A549 (cell line): ENCODE measurements around the gene CHMP3. TPM values are rescaled to one million over a fixed set of nuclear protein-coding genes. Genes with fewer than 3 reads are reported as not detected.

Source experiments
- ATAC-seq, 2 experiments: fragments of 200-7000 bp in 1 of 2; fragments of >200 bp in 1 of 2; cut with Nextera tagmentation in 1 of 2; cut with Tn5 transposase in 1 of 2; 3 replicates each; pipeline versions ENCODE4 v1.8.0 to v1.9.1; 2018 to 2020; ENCODE audit warnings: mild to moderate bottlenecking in 1 of 2, moderate library complexity in 1 of 2
- CTCF ChIA-PET: fragments of 300-600 bp; sonication (Branson Sonifier 250); formaldehyde crosslinking; extraction: SDS; loops from one replicate; lab custom pipeline; 2021; ENCODE audit warnings: antibody characterized with exemption, inconsistent platforms; lab: Yijun Ruan, JAX
- POLR2A ChIA-PET: fragments of 350-600 bp; formaldehyde crosslinking; extraction: SDS; loops from one replicate; lab custom pipeline; 2021; ENCODE audit warnings: antibody characterized with exemption, inconsistent platforms; lab: Yijun Ruan, JAX
- DNase-seq, 2 experiments: peaks; one replicate each; pipeline versions ENCODE4 v3.0.0 to v3.0.0-alpha.2; 2011 to 2016; ENCODE audit warnings: low read depth in 1 of 2, low spot score in 1 of 2
- FAIRE-seq: peaks from 2 replicates; lab custom pipeline; 2011; peaks lifted over from hg19 to GRCh38; lab: Jason Lieb, UNC
- H3K27ac ChIP-seq, 2 experiments: fragments of >200 bp; sonication (Bioruptor Twin); formaldehyde crosslinking; 3 replicates each; pipeline ENCODE4 v1.5.1; 2016 to 2017
- H3K4me1 ChIP-seq: fragments of >200 bp; sonication (Bioruptor Twin); formaldehyde crosslinking; 3 replicates; pipeline ENCODE4 v1.6.1; 2016
- H3K4me2 ChIP-seq: fragments of >200 bp; sonication (Bioruptor Twin); formaldehyde crosslinking; 3 replicates; pipeline ENCODE4 v1.6.1; 2016
- H3K4me3 ChIP-seq: fragments of >200 bp; sonication (Bioruptor Twin); formaldehyde crosslinking; 3 replicates; pipeline ENCODE4 v1.5.1; 2016
- H3K9me3 ChIP-seq: fragments of >200 bp; sonication (Bioruptor Twin); formaldehyde crosslinking; 3 replicates; pipeline ENCODE4 v1.6.1; 2016
- BCL3 ChIP-seq: fragments of >200 bp; sonication (Bioruptor Twin); formaldehyde crosslinking; IDR thresholded peaks from 3 replicates; pipeline ENCODE4 v1.6.1; 2016
- CBX2 ChIP-seq: fragments of 200-600 bp; sonication (generic); IDR thresholded peaks from 2 replicates; pipeline ENCODE4 v1.6.1; 2016; ENCODE audit warnings: low read depth, mild to moderate bottlenecking, borderline replicate concordance
- CHD2 ChIP-seq: fragments of 150-350 bp; IDR thresholded peaks from 2 replicates; pipeline ENCODE4 v1.6.1; 2014; ENCODE audit warnings: low read length; ENCODE audit not compliant: partially characterized antibody
- EHMT2 ChIP-seq: fragments of 200-600 bp; sonication (generic); IDR thresholded peaks from 2 replicates; pipeline ENCODE4 v1.6.1; 2016; ENCODE audit warnings: antibody characterized with exemption, low read depth, mild to moderate bottlenecking, moderate library complexity
- EP300 ChIP-seq, 2 experiments: fragments of >200 bp; sonication (Bioruptor Twin); formaldehyde crosslinking; IDR thresholded peaks; 2 replicates in 1 of 2; 3 replicates in 1 of 2; pipeline ENCODE4 v1.6.1; 2016 to 2017
- ESRRA ChIP-seq: fragments of 150-350 bp; IDR thresholded peaks from 2 replicates; pipeline ENCODE4 v1.6.1; 2014; ENCODE audit warnings: mild to moderate bottlenecking, low read length, borderline replicate concordance
- FOSB ChIP-seq: fragments of 250-450 bp; sonication (Bioruptor Pico); IDR thresholded peaks from 2 replicates; pipeline ENCODE4 v1.5.0; 2020; ENCODE audit warnings: mild to moderate bottlenecking, moderate library complexity
- FOSL2 ChIP-seq, 2 experiments: fragments of 450-650 bp in 1 of 2; fragments of >200 bp in 1 of 2; sonication (Bioruptor Twin) in 1 of 2; formaldehyde crosslinking; IDR thresholded peaks; 2 replicates each; pipeline versions ENCODE4 v1.5.0 to v1.6.1; 2016 to 2020; ENCODE audit warnings: mild to moderate bottlenecking in 1 of 2, moderate library complexity in 1 of 2
- FOXS1 ChIP-seq: fragments of 250-450 bp; sonication (Bioruptor Pico); IDR thresholded peaks from 2 replicates; pipeline ENCODE4 v1.5.0; 2020; ENCODE audit warnings: mild to moderate bottlenecking, moderate library complexity
- HMGXB4 ChIP-seq: fragments of 250-450 bp; sonication (Bioruptor Pico); IDR thresholded peaks from 2 replicates; pipeline ENCODE4 v1.5.0; 2021; ENCODE audit warnings: mild to moderate bottlenecking, moderate library complexity, borderline replicate concordance
- MAFK ChIP-seq: fragments of 450-650 bp; IDR thresholded peaks from 2 replicates; pipeline ENCODE4 v1.6.1; 2014; ENCODE audit not compliant: partially characterized antibody
- MYC ChIP-seq: IDR thresholded peaks from 2 replicates; pipeline ENCODE4 v1.6.1; 2012; ENCODE audit warnings: mild to moderate bottlenecking, inconsistent platforms, low read length, improper control_type of control experiment, borderline replicate concordance
- NPAS2 ChIP-seq: fragments of 250-450 bp; sonication (Bioruptor Pico); IDR thresholded peaks from 2 replicates; pipeline ENCODE4 v1.8.0; 2022; ENCODE audit warnings: mild to moderate bottlenecking, moderate library complexity, borderline replicate concordance
- PBX3 ChIP-seq: IDR thresholded peaks from 2 replicates; pipeline ENCODE4 v1.6.1; 2012
- PHF8 ChIP-seq: fragments of 200-600 bp; sonication (generic); IDR thresholded peaks from 2 replicates; pipeline ENCODE4 v1.6.1; 2016; ENCODE audit warnings: low read depth, mild to moderate bottlenecking, antibody characterized with exemption, moderate library complexity, borderline replicate concordance
- POLR2AphosphoS2 ChIP-seq: conservative IDR thresholded peaks from 2 replicates; pipeline ENCODE4 v1.6.1; 2012; ENCODE audit warnings: low read length, improper control_type of control experiment, inconsistent platforms
- TFCP2L1 ChIP-seq: fragments of 250-450 bp; sonication (Bioruptor Pico); IDR thresholded peaks from 2 replicates; pipeline ENCODE4 v1.5.0; 2021; ENCODE audit warnings: mild to moderate bottlenecking
- TP53 ChIP-seq: fragments of 250-450 bp; sonication (Bioruptor Pico); IDR thresholded peaks from 2 replicates; pipeline ENCODE4 v1.5.0; 2021; ENCODE audit warnings: mild to moderate bottlenecking, moderate library complexity
- ZC3H11A ChIP-seq: fragments of 450-650 bp; IDR thresholded peaks from 2 replicates; pipeline ENCODE4 v1.6.1; 2014; ENCODE audit warnings: antibody characterized with exemption, mild to moderate bottlenecking
- ZFP36 ChIP-seq: fragments of 450-650 bp; IDR thresholded peaks from 2 replicates; pipeline ENCODE4 v1.6.1; 2014; ENCODE audit warnings: borderline replicate concordance; ENCODE audit not compliant: partially characterized antibody
- ZNF302 ChIP-seq: fragments of 250-450 bp; sonication (Bioruptor Pico); IDR thresholded peaks from 2 replicates; pipeline ENCODE4 v1.9.0; 2021; ENCODE audit warnings: inconsistent platforms, mild to moderate bottlenecking, moderate library complexity
- WGBS: methylation state at CpG from one replicate; pipeline ENCODE4 v1.1.6; 2017; ENCODE audit errors: missing lambda C conversion rate; 5-methylcytosine and 5-hydroxymethylcytosine counted together
- polyA plus RNA-seq, 4 experiments: library from polyadenylated mRNA; depleted of rRNA in 3 of 4; stranded (reverse); fragments of >200 nt; fragmentation: RNase III in 1 of 4; extraction: RNeasy Plus Mini Kit Qiagen cat#74134 plus additional on column Dnase treatment in 1 of 4; gene quantifications; 2 replicates in 3 of 4; 3 replicates in 1 of 4; pipeline ENCODE4 v1.2.3, GENCODE V29; 2011 to 2017

Gene CHMP3
- polyA plus RNA-seq, 2 of the 4 experiments (the other 2 are of a cell fraction), result 108 to 246 TPM

- Histone ChIP-seq H3K4me3 (no peak overlapping the region), H3K4me1 (no peaks in the 10 kb centered on the region), H3K9me3 (no peaks in the 10 kb centered on the region), H3K4me2 (no peak overlapping the region), H3K27ac (no peak overlapping the region)
- FAIRE-seq (no peak), DNase-seq (no peak), ATAC-seq (no peak)
- 84% methylated on average over 1 of the region's 1 CpG for WGBS
- POLR2A ChIA-PET, result no interaction called here
- TF ChIP-seq CHD2 (no peak), PHF8 (no peak), PBX3 (no peak), TP53 (no peak)
- CTCF ChIA-PET, result no interaction called here
Measured at GRCh38 chr2:86492048-86492453, 71.2 kb downstream of the CHMP3 start.

GRCh38 chr2:86491088-86491487, 72.2 kb downstream of the CHMP3 start:
- POLR2A ChIA-PET, result no interaction called here
- no peak for FAIRE-seq

GRCh38 chr2:86490245-86490644, 73.0 kb downstream of the CHMP3 start:
- TF ChIP-seq MYC (no peak), ESRRA (no peak), ZC3H11A (no peak), HMGXB4 (CRISPR knock-in tag) (no peak), PHF8 (no peak), FOSL2 (IDR thresholded peaks at IDR 0.05) (no peak), FOSL2 (CRISPR knock-in tag; IDR thresholded peaks at IDR 0.05) (no peak), MAFK (no peak), ZFP36 (no peak), EHMT2 (no peak), FOSB (CRISPR knock-in tag) (no peak), EP300 (IDR thresholded peaks at IDR 0.05) (no peak), BCL3 (no peak), TFCP2L1 (CRISPR knock-in tag) (no peak), FOXS1 (CRISPR knock-in tag) (no peak), NPAS2 (no peak), ZNF302 (CRISPR knock-in tag) (no peak), CBX2 (no peak), POLR2AphosphoS2 (no peak)
- Histone ChIP-seq H3K9me3 (no peaks in the 10 kb centered on the region), H3K4me3 (no peak overlapping the region), H3K27ac (no peak overlapping the region), H3K4me1 (no peaks in the 10 kb centered on the region), H3K4me2 (no peak overlapping the region)
- POLR2A ChIA-PET, result no interaction called here
- no peak for FAIRE-seq
- ATAC-seq, result no peak
- no peak for DNase-seq
- CTCF ChIA-PET, result interaction anchor here (0.7 to 1.1 kb wide), 2 partner anchors 17 to 29 kb away, joined by 3 read pairs; no protein-coding TSS in a partner anchor
- WGBS, result 90% methylated on average over 4 of the region's 4 CpGs

More at GRCh38 chr2:86491088-86491487, 72.2 kb downstream of the CHMP3 start:
- H3K9me3 ChIP-seq, result no peaks in the 10 kb centered on the region
- ATAC-seq (no peak; a peak in 1 of 6 replicates), DNase-seq (no peak)
- CTCF ChIA-PET, result interaction anchor here (1.1 kb wide), 1 partner anchor 30 kb away, joined by 3 read pairs; no protein-coding TSS in a partner anchor
- TF ChIP-seq ESRRA, result no peak
- TF ChIP-seq PHF8, result 0 out of 2 replicates have a peak, but pooled peaks have one; percentile 8
- no peaks in the 10 kb centered on the region for H3K4me1 ChIP-seq
- no peak overlapping the region for H3K4me3 ChIP-seq
- no peak overlapping the region for H3K27ac ChIP-seq
- H3K4me2 ChIP-seq, result no peak overlapping the region
- WGBS, result 82% methylated on average over 4 of the region's 4 CpGs
